HEK293T (cell line): ENCODE measurements around the gene TRIM8.

Source experiments
- ARNT ChIP-seq: fragments of 450-650 bp; IDR thresholded peaks from 2 replicates; pipeline ENCODE4 v1.6.1; 2017; ENCODE audit warnings: mild to moderate bottlenecking
- BHLHE40 ChIP-seq: fragments of 450-650 bp; IDR thresholded peaks from 2 replicates; pipeline ENCODE4 v1.6.1; 2016; ENCODE audit warnings: mild to moderate bottlenecking, moderate library complexity, borderline replicate concordance
- ELF4 ChIP-seq: fragments of 450-650 bp; IDR thresholded peaks from 2 replicates; pipeline ENCODE4 v1.6.1; 2017; ENCODE audit warnings: antibody characterized with exemption
- FOXK2 ChIP-seq: fragments of 450-650 bp; IDR thresholded peaks from 2 replicates; pipeline ENCODE4 v1.6.1; 2016; ENCODE audit warnings: mild to moderate bottlenecking
- FOXM1 ChIP-seq: fragments of 450-650 bp; IDR thresholded peaks from 2 replicates; pipeline ENCODE4 v1.6.1; 2017; ENCODE audit warnings: mild to moderate bottlenecking, borderline replicate concordance
- HDGF ChIP-seq: fragments of 450-650 bp; IDR thresholded peaks from 2 replicates; pipeline ENCODE4 v1.6.1; 2017; ENCODE audit warnings: antibody characterized with exemption, borderline replicate concordance
- LEF1 ChIP-seq: fragments of 450-650 bp; IDR thresholded peaks from 2 replicates; pipeline ENCODE4 v1.6.1; 2017; ENCODE audit warnings: mild to moderate bottlenecking, borderline replicate concordance
- NFRKB ChIP-seq: fragments of 450-650 bp; IDR thresholded peaks from 2 replicates; pipeline ENCODE4 v1.6.1; 2016; ENCODE audit warnings: mild to moderate bottlenecking, moderate library complexity
- SP1 ChIP-seq: fragments of 450-650 bp; IDR thresholded peaks from 2 replicates; pipeline ENCODE4 v1.6.1; 2017
- SUZ12 ChIP-seq: fragments of 450-650 bp; IDR thresholded peaks from 2 replicates; pipeline ENCODE4 v1.6.1; 2016; ENCODE audit warnings: mild to moderate bottlenecking
- ZNF384 ChIP-seq: fragments of 450-650 bp; IDR thresholded peaks from 2 replicates; pipeline ENCODE4 v1.6.1; 2016

DNA sequence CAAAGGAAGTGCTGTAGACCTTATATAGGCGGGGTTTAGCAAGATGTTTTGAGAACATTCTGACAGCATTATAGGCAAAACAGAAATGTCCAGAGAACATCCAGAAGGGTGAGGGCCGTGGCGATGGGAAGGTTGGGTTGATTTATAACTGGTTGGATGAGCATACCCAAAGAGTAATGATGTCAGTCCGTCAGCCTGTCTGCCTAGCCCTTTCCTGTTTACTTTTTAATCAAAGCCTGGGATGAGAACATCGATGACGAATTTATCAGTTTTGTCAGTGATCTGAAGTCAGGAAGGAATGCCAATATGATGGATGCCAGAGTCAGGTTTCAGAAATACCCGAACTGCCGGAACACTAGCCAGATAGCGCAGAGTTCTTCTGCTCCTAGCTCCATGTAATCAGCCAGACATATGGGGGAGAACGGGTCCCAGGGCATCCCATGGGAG, 33.8 kb upstream of the TRIM8 start:
- no peak for TF ChIP-seq SUZ12
- no peak for TF ChIP-seq BHLHE40
- no peak for TF ChIP-seq ARNT
- no peak for TF ChIP-seq ELF4
- TF ChIP-seq FOXM1: no peak
- TF ChIP-seq HDGF: no peak
- no peak for TF ChIP-seq FOXK2
- TF ChIP-seq NFRKB: no peak
- TF ChIP-seq LEF1: no peak
- no peak for TF ChIP-seq SP1
- no peak for TF ChIP-seq ZNF384
